Fibroblast of peridontal ligament (primary cell): ENCODE data around the gene LGALS9.
A peak's percentile ranks its signal among the peaks of the same experiment; 100 is the strongest.

Experiments used
- DNase-seq: peaks from one replicate; pipeline ENCODE4 v3.0.0-alpha.2; 2010; ENCODE audit errors: extremely low read depth

LGALS9 gene

GRCh38 chr17:27630607-27631410 lies at the start of gene LGALS9:
Gene LGALS9, plus strand, starts transcription at chr17:27631188. Its CDS starts 78 bp downstream, at chr17:27631266.
- no peak for DNase-seq

DNA sequence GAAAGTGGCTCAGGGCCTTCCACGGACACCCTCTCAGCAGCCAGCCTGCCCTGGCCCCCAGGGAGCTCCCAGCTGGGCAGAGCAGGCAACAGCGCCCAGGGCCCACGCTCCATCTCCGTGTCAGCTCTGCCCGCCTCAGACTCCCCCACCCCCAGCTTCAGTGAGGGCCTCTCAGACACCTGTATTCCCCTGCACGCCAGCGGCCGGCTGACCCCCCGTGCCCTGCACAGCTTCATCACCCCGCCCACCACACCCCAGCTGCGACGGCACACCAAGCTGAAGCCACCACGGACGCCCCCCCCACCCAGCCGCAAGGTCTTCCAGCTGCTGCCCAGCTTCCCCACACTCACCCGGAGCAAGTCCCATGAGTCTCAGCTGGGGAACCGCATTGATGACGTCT lies 48.3 kb upstream of the LGALS9 start:
- no peak for DNase-seq

GRCh38 chr17:27585153-27585681 lies 45.8 kb upstream of the LGALS9 start:
- no peak for DNase-seq

DNA sequence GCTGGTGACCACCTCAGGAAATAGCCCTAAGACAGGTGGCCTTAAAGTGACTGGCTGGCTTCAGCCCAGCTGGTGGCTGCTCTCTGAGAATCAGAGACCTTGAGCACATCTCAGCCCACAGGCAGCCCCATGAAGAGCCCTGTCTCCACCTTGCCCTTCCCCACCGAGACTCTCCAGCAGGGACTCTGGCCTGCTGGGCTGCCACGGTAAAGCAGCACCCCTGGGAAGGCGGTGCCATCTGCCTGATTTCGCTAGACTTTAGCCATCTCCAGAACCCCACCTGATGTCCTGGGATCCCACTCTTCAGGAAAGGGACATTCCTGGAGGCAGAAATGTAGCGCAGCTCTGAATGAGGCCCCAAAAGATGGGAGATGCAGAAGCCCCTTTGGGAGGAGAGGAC lies 45.2 kb upstream of the LGALS9 start:
- no peak for DNase-seq

- DNase-seq = peak; percentile 18
Measured at GRCh38 chr17:27586203-27586721, 44.7 kb upstream of the LGALS9 start.

- no peak for DNase-seq
Measured at GRCh38 chr17:27588354-27588753, 42.6 kb upstream of the LGALS9 start.

DNA sequence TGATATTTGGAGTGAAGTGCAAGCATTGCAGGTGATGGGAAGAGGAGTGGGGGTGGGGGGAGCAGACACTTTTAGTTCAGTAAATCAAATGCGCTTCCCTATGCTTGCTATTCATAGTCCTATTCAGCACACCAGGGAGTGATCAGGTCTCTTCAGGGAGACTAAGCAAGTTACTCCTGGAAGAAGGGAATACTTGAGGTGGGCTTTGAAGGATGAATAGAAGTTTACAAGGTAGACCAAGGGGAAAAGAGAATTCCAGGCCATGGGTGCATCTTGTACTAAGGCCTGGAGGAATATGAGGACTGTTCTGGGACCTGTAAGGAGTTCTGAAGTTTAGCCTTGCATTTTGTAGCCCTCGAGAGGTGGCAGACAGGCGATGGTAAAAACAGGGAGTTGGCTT lies 40.1 kb upstream of the LGALS9 start:
- DNase-seq = no peak

GRCh38 chr17:27591986-27592385 lies 39.0 kb upstream of the LGALS9 start:
- no peak for DNase-seq

GRCh38 chr17:27593232-27593856 lies 37.6 kb upstream of the LGALS9 start:
- DNase-seq = no peak

GRCh38 chr17:27593857-27594255 lies 37.1 kb upstream of the LGALS9 start:
- DNase-seq = no peak

DNA sequence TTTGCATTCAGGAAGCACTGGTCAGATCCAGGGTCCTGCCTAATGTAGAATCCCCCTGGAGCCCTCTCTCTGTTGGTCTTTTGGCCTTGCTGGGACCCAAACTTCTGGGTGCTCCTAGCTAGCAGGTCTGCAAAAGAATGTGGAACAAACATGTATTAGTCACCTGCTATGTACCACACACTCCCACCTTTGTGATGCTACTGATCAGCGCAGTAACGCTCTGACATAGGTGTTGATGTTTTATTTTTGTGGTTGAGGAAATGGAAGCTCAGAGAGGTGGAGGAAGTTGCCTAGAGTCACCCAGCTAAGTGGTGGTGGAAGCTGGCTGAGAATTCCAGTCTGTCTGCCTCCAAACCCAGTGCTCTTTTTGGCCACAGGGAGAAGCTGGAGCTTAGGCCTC lies 35.8 kb upstream of the LGALS9 start:
- no peak for DNase-seq

- peak; percentile 2 for DNase-seq
Measured at GRCh38 chr17:27596096-27596495, 34.9 kb upstream of the LGALS9 start.

DNA sequence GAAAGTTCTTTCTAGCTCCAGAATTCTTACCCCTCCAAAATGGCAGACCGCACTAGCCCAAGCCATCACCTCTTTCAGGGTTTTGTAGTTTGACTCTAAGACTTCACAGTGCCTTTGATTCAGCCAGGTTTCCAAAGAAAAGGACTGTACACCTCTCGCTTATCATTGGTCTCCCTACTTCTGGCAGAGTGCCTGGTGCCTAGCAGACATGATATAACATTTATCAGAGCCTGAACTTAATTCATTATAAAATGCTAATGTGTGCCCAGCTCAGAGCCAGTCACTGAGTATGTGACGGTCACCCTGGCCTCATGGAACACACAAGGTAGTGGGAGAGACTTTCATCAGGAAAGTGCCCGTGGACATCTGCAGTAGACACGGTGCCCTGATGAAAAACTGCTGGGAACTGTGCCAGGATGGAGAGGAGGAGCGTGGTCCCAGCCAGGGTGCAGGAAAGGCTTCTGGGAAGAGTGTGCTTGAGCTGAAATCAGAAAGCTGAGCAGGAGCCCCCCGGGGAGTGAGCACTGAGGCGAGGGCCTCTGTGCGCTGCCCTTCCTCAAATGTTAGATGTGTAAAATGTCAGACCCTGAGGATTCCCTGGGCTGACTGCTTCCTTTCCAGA lies 34.3 kb upstream of the LGALS9 start:
- no peak for DNase-seq

DNA sequence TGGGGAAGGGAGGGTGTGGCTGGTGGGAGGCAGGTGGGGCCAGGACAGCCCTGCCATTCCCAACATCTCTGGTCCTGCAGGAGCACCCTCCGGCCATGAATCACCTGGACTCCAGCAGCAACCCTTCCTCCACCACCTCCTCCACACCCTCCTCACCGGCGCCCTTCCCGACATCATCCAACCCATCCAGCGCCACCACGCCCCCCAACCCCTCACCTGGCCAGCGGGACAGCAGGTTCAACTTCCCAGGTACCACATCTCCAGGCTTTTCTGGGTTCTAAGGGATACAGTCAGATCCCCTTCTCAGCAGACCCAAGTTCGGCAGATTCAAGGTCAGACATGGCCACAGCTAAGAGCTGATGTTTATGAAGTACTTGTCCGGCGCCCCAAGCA lies 33.8 kb upstream of the LGALS9 start:
- no peak for DNase-seq

GRCh38 chr17:27597783-27598320 lies 33.1 kb upstream of the LGALS9 start:
- DNase-seq = no peak

GRCh38 chr17:27598337-27599050 lies 32.5 kb upstream of the LGALS9 start:
- DNase-seq = no peak

DNA sequence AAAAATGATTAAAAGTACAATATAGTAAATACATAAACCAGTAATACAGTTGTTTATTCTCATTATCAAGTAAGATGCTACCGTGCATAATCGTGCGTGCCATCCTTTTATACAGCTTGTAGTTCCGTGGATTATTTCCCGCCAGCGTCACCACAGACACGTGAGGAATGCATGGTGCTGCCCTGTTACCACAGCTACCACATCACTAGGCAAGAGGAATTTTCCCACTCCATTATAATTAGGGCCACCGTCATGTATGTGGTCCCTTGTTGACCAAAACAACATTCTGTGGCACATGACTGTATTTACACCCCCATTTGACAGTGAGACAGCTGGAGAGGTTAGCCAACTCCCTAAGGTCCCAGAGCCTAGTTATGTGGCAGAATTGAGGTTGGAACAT lies 30.5 kb upstream of the LGALS9 start:
- peak; percentile 35 for DNase-seq

DNA sequence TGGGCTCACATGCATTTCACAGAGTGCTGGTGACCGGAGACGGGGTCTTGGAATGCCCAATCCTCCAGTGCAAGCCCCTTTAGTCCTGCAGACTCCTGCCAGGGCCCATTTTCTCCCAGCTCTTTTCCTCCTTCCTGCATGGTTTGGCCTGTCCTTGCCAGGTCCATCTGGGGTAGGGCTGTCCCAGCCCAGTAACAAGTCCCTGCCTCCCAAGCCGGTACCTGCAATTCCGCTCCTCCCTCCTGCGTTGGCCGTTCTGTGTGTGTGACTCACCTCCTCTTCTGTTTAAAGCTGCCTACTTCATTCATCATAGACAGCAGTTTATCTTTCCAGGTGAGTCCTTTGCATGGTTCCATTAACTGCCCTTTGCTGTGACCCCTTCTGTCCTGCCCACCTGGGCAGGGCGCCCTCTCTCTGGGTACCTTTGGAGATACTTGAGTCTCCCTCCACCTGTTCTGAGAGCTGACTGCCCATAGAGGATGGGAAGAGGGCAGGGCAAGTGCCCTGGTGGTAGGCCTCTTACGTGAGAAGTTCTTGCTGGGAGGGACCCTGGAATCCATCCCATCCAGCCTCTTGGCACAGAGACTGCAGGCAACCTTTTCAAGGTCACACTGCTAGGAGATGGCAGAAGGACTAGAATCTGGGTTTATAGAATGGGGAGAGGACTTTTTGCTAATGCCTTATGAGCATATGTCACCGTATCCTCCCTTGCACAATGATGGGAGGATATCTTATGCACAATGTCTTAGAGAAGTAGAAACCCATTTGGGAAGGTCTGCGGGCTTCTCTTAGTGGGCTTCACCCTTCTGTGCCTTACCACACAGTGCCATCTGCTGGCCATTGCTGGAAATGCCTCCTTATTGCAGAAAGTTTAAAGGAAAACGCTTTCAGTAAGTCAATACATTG lies 29.7 kb upstream of the LGALS9 start:
- DNase-seq = peak; percentile 84

DNA sequence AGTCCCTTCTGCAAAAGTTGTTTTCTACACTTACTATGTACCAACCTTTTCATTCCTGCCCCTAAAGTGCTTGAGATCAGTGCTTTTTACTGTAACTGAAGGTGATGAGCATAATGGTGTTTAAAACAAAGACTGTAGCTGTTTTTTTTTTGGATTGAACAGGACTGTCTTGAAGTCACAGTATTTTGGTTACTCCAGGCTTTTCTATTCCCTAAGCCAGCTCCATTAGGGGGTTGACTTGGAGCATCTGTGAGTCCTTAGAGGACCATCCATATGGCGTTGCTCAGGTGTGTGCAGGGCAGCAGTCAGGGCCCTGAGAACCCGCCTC lies 29.0 kb upstream of the LGALS9 start:
- no peak for DNase-seq

DNA sequence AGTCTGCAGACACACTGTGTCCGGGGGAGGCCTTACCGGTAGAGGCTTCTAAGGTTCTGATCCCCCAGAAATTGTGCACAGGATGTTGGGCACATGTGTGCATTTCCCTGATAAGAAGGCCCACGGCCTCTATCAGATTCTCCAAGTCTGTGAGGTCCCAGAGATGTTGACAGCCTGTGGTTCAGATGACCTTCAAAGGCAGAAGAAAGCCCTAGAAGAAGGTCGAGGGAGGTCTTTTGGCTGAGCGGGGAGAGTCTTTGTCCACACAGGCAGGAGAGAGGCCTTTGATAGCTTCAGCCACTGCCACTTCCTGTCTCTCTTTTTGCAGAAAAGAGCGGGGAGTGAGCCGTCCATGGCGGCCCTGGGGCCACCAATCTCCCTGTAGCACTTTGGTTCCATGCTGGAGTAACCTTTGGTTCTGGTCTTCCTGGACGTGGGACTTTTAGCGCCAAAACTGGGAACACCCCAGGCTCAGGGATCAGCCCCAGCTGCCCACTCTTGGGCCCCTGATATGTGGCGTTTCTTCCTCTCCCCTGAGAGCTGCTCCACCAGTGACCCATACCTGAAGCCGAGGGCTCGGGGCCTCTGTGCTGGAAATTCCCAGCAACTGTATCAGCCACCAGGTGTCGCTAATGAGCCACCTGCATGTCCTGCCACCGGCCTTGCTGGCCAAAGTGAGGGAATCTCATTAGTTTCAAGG lies 28.1 kb upstream of the LGALS9 start:
- peak; percentile 66 for DNase-seq
